Activated CD4-positive, alpha-beta T cell treated with anti-CD3 and anti-CD28 coated beads for 4 hours (primary cell): ENCODE results near the gene RTF2.
"Not testable (repeated sequence)": the region's sequence is repeated elsewhere in the genome, so short reads cannot be mapped to it uniquely, and the experiment has no call there.

Experiments
- DNase-seq, 2 donors: peaks; one replicate each; pipeline ENCODE4 v3.0.0-alpha.2; 2020

RTF2 gene

DNA sequence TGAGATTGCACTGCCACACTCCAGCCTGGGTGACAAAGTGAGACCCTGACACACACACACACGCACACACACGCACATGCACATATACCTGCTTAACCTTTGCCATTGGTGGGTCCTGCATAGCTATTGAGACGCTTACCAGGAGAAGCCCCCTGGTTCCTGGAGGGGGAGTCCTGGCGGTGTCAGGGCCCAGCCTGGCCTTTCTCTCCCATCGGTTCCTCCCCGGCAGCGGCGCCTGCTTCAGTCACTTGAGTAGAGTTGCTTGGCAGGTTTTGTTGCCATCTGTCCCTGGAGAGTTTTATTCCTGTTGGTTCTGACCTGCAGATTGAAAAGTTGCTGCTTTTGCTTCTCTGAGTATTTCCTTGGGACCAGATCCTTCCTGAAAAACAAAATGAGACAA lies 35.5 kb downstream of the RTF2 start:
- DNase-seq = no peak

DNA sequence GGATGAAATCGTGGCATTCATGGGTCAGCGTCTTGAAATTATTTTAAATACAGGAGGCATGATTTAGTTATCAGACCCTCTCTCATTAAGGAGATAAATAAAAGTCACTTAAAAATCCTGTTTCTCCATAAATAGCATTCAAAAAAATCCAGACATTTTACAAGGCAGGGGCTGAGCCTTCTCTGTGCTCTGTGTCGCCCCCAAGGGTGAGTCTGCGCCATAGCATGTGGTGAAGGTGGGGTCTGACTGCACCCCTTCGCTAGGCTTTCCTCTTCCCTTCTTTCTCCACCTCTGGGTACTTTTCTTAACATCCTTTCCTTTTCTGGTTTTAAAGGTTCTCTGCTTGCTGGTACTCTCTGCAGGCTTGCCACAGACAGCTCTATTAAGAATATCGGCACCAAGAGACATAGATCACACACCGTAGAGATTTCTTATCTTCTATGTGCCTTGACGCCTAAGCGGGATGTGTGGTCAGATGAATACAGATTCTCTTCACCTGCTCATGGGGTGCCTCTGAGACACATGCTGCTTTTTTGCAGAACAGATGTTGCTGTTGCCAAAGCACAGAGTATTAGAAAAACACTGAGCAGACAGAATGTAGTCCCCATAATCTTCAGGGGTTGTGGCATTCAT lies 36.1 kb downstream of the RTF2 start:
- DNase-seq = peak in 1 of 2 donors; percentile 8

DNA sequence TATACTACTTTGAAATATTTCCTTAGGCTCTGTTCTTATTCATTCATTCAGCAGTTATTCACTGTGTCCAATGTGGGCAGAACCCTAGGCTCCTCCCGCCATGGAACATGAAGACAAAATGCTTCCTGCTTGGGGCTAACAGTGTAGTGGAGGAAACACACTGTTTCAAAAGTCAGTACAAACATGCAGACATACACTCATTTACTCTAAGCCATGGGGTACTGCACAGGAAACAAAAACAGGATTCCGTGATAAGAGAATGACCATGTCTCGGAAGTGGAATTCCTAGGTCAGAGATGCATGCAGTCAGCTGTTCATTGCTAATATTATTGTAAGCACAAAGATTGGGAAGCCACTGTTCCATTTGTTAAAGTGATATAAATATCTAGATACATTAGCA lies 37.7 kb downstream of the RTF2 start:
- DNase-seq = no peak

DNA sequence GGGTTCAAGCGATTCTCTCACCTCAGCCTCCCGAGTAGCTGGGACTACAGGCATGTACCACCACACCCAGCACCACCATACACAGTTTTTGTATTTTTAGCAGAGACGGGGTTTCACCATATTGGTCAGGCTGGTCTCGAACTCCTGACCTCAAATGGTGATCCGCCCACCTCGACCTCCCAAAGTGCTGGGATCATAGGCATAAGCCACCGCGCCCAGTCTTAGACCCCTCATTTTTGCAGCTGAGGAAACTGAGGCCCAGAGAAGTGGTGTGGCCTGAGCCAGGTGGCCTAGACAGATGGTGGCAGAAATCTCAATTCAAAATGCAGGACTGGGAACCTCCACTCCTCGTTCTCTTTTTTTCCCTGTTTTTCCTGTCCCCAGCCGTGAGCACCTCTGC lies 43.5 kb downstream of the RTF2 start:
- DNase-seq = no peak

DNA sequence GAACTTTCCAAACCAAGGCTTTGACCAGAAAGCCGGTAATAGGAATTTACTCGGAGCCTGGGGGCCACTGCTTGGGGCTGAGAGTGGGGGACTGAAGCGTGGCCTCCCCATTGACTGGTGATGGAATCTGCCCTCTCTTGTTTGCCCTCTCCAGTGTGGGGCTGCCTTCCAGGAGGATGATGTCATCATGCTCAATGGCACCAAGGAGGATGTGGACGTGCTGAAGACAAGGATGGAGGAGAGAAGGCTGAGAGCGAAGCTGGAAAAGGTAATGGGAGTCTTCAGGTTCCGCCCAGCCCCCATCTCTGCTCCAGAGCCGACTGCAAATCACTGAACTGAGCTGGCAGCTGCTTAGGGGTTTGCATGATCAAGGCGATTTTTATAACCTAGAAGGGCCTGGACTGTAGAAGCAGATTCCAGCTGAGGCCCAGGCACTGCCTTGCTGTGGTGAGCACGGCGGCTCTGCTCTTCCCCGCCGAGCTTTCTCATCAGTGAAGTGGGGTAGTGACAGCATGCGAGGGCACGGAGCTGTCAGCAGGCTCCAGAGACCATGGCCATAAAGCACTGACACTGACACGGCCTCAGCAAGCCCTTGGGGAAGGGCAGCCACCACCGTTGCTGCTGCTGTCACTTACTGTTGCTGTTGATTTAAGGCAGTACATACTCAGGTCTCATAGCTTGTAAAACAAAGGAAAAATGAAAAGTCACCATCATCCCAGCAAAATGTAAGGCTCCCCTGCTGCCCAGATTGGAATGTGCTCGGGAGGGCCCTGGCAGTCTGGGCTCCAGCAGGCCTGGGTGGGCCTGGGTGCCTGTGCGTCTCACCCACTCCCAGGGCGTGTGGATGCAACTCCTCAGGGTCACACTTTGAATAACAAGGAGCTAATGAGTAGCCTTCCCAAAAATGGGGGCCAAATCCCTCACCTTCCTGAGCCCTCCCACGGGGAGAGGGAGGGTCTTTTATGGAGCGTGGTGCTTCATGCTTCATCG lies 45.0 kb downstream of the RTF2 start:
- DNase-seq = no peak

DNA sequence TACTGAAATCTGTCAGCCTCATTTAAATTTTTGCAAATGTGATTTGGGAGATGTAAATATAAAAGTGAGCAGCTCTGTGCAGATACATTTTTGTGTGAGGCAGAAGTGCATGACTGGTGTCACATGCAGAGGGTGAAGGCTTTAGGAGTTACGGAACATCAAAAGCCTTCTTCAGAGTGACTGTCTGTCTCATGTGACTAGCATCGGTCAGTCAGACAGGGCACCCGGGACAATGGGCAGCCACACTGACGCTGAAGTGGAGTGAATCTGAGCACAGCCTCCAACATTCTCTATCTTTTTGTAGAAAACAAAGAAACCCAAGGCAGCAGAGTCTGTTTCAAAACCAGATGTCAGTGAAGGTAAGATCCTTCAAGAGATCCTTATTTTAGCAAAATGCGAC lies 48.2 kb downstream of the RTF2 start:
- no peak for DNase-seq

DNA sequence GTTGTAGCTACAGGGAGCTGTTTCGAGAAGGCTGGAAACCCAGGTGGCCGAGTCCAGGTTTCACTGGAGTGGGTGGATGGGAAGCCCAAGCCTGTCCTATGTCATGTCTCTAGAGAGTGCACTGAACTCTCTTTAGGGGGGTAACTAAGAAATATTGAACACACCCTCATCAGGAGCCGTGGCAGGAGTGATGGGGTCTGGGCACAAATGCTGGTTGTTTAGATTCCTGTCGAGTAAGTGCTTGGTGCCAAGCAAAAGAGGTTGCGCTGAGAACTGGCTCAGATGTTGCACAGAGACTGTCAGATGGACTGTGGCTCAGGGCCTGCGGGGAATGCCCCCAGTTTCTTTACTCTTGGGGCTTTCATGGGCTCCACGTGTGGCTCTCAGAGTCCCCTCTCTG lies 48.8 kb downstream of the RTF2 start:
- DNase-seq = no peak

DNA sequence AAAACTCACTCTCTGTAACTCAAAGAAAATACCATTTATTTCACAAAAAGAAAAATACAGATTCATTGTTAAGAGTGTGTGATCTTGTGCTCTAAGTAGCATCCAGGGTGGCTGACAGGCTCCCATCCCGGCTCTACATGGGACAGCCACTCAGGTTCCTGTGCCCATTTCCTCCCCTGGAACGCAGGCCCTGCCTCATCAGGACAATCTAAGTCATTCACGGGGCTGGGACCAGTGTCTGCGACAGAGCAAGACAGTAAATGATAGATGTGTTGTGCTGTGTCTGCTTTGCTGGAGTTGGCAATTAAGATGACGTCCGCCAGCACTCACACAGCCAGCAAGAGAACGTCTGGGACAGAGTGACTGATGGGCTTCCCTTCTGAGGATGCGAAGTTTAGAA lies 49.2 kb downstream of the RTF2 start:
- no peak for DNase-seq

DNA sequence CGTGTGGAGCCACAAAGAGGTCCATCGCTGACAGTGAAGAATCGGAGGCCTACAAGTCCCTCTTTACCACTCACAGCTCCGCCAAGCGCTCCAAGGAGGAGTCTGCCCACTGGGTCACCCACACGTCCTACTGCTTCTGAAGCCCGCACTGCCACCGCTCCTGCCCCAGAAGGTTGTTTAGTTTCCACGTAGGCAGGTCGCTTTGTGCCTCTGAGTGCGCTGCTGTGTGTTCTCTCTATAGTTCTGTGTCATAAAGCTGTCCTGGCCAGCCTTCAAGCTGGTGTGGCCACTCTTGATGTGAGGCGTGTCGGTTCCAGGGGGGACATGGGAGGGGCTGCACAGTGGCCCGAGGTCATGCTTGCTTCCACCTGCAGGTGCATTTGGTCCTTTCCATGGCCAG lies 49.7 kb downstream of the RTF2 start:
- DNase-seq = no peak

DNA sequence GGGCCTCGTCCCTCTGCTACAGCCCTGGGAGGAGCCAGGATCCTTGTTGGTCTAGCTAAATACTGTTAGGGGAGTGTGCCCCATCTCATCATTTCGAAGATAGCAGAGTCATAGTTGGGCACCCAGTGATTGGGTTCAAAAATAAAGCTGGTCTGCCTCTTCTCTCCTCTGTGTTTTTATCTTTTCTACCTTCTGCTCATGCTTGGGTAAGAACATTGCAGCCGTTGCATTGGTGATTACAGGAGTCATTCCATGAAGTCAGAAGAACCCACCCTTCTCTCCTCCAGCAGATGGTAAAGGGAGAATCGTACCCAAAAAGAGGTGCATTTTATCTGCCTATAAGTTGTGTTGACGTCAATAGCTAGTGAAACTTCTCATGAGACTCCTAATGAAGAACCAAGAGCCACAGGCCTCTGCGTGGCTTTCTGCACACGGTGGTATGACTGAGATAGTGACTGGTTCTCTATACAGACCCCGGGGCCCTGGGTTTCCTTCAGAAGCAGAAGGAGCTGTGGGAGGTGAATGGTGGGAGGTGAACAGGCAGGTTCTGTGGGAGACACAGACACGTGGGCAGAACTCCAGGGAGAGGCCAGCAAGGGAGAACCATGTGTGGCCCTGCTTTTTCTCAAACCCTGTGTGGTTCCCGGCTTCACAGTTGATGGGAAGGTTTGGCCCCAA lies 50.4 kb downstream of the RTF2 start:
- DNase-seq = no peak

DNA sequence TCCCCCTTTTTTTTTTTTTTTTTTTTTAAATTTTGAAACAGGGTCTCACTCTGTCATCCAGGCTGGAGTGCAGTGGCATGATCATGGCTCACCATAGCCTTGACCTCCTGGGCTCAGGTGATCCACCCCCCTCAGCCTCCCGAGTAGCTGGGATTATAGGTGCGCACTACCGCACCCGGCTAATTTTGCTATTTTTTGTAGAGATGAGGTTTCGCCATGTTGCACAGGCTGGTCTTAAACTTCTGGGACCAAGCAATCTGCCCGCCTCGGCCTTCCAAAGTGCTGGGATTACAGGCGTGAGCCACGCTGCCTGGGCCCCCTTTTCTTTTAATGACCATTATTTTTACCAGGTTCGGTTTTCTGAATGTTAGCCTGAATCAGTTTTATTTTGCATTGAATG lies 51.1 kb downstream of the RTF2 start:
- DNase-seq = no peak

DNA sequence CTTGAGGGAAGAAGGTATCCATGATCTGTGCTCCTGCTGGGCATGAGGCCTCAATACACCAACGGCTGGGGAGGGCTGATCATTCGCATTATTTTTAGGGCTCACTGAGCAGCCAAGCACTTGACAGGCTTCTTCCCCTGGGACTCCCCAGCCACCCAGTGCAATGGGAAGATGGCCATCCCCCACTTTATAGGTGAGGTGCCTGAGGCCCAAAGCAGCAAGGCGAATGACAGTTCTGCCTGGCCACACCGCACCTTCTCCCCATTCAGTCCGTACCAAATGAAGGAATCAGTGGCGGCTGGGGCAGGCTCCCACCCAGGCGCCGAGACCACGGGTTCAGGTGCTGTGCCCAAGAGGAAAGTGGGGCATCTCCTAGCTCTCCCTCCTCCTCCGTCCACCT lies 51.8 kb downstream of the RTF2 start:
- DNase-seq = no peak

DNA sequence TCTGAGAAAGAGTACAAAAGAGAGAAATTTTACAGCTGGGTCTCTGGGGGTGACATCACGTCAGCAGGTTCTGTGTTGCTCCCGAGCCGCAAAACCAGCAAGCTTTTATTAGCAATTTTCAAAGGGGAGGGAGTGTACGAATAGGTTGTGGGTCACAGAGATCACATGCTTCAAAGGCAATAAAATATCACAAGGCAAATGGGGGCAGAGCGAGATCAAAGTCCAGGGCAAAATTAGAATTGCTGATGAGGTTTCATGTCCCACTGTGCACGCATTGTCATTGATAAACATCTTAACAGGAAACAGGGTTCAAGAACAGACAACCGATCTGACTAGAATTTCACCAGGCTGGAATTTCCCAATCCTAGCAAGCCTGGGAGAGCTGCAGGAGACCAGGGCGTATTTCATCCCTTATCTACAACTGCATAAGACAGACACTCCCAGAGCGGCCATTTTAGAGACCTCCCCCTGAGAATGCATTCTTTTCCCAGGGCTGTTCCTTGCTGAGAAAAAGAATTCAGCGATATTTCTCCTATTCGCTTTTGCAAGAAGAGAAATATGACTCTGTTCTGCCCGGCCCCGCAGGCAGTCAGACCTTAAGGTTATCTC lies 52.4 kb downstream of the RTF2 start:
- DNase-seq = not testable (repeated sequence)

DNA sequence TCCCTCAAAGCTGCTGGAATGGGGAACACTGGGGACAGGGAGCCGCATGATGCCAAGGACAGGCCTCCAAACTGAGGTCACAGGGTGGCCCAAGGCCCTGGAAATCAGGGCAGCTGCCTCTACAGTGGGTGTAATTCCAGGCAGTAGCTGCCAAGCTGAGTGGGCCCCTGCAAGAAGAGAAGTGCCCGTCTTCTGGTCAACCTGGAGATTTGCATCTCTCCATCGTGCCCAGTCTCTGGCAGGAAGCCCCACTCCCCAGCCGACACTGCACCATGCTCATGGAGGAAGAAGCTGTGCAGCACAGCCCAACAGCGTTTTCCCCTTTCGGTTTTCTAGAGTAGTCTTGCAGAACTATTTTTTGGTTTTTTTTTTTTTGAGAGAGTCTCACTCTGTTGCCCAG lies 53.9 kb downstream of the RTF2 start:
- no peak for DNase-seq

DNA sequence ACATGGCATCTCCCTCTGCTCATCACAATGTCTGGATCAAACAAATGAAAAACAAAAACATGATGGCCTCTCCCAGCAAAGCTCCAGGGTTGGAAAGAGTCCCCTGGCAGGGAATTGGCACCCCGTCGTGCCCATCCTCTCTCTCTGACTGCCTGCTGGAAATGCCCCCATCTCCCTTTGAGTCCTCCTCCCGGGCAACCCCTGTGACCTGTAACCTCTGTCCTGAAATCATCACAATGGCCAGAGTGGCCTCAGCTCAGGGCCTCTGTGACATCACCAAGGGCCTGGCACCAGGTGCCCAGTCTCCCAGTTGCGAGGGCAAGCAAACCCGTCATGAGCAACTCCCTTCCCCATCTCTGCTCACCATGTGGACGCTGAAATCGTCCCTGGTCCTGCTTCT lies 56.0 kb downstream of the RTF2 start, which contains the start of gene FAM209A:
Gene FAM209A, plus strand, starts transcription at position 301 of the 400 bp plus-strand sequence. Its CDS starts 65 bp downstream, at position 366.
- DNase-seq = not testable (repeated sequence)

DNA sequence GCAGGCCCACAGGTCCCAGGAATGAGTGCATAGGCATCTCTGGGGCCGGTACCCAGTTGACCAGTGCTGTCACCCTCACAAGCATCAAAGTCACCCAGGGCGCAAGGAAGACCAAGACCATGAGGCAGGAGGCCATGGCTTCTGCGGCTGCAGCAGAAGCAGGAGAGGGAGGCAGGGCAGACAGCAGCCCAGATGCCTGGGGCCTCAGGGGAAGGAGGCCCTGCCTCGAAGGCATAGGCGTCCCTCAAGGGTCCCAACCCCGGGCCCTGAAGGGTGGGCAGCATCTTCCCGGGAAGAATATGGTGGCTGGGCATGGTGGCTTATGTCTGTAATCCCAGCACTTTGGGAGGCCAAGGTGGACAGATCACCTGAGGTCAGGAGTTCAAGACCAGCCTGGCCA lies 59.1 kb downstream of the RTF2 start:
- DNase-seq = no peak

DNA sequence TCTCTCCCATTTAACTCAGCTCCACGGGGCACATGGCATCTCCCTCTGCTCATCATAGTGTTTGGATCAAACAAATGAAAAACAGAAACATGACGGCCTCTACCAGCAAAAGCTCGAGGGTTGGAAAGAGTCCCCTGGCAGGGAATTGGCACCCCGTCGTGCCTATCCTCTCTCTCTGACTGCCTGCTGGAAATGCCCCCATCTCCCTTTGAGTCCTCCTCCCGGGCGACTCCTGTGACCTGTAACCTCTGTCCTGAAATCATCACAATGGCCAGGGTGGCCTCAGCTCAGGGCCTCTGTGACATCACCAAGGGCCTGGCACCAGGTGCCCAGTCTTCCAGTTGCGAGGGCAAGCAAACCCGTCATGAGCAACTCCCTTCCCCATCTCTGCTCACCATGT lies 64.5 kb downstream of the RTF2 start, which contains the start of gene FAM209B:
Gene FAM209B, plus strand, starts transcription at position 301 of the 400 bp plus-strand sequence. Its CDS starts 96 bp downstream, at position 397.
- not testable (repeated sequence) for DNase-seq

DNA sequence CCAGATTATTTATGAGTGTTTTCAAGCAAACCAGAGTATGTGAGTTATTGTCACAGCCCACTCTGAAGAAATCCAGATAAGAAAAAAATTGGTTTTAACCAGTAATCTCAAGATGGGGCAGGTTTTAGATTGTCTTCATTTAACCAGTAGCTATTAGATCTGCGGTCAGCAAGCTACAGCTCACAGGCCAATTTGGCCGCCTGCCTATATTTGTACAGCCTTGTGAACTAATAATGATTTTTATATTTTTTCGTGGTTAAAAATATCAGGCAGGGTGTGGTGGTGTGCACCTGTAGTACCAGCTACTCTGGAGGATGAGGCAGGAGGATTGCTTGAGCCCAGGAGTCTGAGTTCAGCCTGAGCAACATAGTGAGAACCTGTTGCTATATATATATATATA lies 69.6 kb downstream of the RTF2 start:
- no peak for DNase-seq

DNA sequence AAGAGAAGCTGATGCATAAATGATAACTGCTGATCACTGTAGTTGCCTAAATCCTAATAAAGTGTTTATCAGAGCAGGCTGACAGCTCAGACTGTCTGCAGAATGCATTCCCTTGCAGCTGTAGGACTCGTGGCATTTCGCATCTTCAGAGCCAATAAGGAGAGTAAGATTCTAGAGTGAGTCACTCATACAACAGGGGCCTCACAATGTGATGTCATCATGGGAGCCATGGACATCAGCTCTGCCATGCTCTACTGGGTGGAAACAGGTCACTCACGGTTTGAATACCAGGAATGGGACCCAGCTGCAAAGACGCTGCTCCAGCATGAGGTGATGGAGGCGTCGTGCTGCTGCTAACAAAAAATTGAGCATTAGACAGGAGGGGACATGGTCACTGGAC lies 72.0 kb downstream of the RTF2 start:
- no peak for DNase-seq

DNA sequence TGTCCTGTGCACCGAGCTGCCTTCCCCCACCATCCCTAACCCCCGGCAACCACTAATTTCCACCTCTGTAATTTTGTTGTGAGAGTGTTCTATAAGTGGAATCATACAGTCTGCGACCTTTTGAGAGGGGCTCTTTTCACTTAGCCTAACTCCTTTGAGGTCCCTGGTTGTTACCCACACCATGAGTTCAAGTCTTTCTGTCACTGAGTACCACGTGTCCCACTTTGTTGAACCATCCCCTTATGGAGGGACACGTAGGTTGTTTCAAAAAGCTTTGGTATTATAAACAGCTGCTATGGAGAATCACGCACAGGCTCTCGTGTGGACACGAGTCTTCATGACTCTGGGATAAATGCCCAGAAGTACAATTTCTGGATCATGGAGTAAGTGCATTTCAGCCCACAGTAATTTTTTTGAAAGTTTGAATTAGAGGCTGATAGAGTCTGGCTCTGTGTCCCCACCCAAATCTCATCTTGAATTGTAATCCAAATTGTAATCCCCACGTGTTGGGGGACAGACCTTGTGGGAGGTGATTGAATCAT lies 74.1 kb downstream of the RTF2 start:
- no peak for DNase-seq

DNA sequence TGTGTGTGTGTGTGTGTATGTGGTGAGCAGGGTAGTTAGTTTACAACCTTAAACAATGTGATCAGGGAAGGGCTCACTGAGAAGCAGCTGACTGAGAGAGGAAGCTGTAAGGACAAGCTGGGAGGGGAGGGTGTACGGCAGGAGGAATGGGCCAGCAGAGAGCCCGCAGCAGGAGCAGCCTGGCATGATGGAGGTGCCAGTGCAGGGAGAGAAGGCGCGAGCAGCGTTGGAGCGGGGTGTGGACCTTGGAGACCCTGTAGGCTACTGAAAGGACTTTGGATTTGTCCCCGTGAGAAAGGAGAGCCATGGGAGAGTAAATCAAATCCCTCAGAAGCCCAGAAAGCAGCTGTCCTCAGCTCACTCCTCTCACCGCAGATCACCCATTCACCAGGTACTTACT lies 83.1 kb downstream of the RTF2 start:
- DNase-seq = no peak

DNA sequence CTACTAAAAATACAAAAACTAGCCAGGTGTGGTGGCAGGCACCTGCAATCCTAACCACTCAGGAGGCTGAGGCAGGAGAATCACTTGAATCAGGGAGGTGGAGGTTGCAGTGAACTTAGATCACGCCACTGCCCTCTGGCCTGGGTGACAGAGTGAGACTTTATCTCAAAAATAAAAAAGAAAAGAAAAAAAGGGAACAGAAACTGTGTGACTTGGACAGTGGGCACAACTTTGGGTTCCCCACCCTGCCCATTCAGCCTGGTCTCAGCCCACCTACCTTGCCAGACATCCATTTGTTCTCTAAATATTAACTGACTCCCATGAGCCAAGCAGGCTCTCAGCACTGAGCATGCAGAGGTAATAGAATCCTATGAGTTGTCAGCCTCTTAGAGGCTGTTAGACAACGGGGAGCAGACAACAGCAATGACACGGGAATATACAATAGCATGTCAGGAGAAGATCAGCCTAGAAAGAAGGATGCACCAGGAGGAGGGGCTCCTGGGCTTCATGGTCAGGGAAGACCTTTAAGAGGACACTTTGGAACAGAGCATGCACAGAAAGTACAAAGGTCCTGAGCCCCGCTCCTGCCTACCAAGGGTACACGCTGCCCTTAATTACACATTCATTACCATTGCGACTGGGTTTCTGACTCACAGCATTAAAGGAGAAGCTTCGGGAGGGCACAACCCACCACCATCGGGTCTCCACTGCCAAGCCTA lies 84.6 kb downstream of the RTF2 start:
- no peak for DNase-seq
